NCI-H2227 (cell line): ENCODE data around the gene PAOX.
A peak's percentile ranks its signal among the peaks of the same experiment; 100 is the strongest.

Experiments used
- DNase-seq: peaks from one replicate; lab custom pipeline; 2025; ENCODE audit not compliant: unreplicated experiment; lab: John Stamatoyannopoulos, UW

PAOX gene

DNA sequence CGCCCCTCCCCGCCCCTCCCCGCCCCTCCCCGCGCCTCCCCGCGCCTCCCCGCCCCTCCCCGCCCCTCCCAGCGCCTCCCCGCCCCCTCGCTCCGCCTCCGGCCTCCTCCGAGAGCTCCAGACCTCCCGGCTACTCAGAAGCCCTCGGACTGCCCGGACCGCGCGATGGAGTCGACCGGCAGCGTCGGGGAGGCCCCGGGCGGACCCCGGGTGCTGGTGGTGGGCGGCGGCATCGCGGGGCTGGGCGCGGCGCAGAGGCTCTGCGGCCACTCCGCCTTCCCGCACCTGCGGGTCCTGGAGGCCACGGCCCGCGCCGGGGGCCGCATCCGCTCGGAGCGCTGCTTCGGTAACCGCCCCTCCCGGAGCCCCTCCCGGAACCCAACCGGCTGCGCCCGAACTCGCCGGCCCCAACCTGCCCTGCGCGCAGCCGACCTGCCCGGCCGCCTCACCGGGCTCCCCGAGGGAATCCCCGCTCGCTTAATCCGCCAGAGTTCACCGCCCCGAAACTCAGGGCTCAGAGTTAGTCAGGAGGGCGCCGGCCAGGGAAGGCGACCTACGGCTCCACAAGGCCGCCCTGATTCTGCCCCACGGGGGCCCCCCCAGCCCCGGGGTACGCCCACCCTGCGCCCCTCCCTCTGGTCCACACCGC, at the start of gene PAOX:
PAOX (plus strand) TSS at position 111 of the 649 bp plus-strand sequence; CDS start at position 166, 55 bp downstream.
- peak; percentile 49 for DNase-seq

DNA sequence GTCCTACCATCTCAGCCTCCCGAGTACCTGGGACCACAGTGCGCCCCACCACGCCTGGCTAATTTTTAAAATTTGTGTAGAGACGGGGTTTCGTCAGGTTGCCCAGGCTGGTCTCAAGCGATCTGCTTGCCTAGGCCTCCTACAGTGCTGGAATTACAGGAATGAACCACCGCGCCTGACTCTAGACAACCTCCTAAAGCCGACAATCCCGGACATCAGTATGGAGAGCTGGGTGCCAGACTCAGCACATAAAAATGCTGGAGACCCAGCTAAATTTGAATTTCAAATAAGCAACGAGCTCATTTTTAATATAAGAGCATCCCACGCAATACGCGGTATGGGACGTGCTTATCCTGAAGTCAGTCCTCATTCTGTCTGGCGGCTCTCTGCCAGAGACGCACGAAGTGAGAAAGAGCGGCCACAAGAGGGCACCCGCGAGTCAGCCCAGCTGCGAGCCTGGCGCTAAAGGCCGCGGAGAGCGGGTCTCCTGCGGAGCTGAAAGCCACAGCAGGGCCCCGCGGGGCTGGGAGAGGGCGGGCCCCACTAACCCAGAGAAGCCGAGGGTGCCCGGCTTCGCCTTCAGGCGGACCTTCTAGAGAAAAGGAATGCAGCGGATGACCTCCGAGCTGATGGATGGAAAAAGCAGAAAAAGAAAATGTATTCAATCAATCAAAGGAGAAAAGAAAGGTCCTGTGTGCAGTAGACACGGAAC, 49.4 kb upstream of the PAOX start:
- peak; percentile 87 for DNase-seq

DNA sequence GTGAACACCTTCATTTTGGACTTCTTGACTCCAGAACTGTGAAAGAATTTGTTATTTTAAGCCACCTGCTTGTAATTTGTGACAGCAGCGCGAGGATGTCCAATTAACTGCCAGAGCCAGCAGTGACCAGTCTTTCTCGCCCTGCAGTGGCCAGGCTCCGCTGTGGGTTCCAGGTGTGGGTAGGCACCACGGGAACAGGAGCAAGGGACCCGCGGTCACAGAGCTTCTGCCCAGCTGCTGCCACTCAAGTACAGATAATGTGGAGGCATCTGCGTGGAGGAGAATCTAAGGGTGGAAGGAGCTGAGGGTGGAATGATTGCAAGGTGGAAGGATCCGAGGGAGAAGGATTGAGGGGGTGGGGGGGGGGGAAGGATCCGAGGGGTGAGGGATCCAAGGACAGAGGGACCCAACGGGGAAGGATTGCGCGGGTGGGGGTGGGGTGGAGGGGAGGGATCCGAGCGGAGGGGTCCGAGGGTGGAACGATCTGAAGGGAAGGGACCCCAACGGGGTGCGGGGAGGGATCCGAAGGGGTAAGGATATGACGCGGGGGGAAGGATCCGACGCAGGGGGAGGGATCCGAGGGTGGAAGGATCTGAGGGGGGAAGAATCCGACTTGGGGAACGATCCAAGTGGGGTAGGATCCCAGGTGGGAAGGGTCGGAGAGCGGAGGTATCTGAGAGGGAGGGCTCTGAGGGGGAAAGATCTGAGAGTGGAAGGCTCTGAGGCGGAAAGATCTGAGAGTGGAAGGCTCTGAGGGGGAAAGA, 45.9 kb upstream of the PAOX start:
- DNase-seq, result no peak

DNA sequence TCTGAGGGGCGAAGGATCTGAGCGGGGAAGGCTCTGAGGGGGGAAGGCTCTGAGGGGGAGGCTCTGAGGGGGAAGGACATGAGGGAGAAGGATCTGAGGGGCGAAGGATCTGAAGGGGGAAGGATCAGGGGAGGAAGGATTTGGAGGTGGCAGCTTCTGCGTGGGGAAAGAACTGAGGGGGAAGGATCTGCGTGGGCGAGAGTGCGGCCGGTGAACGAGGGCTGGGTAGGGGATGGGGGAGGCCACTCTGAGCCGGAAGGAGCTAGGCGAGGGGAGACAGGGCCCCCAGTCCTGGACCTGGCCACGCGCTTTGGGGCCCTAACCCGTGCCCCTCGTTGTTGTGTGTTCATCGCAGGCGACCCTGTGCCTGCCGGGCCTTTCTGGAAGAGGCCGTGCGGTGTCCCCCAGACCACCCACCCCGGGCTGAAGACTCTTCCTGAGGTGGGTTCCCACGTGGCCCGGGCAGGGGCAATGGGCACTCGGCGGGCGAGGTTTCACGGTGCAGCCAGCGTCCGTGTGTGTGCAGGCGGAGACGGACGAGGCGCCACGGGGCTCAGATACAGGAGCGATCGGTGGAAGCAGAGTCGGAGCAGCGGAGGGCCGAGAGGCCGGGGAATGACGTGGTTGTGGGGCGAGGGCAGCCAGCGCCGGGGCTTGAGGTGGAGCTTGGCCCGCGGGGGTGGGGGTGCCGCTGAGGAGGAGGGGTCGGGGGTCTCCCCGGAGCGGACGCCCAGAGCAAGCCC, 44.4 kb upstream of the PAOX start:
- DNase-seq, result no peak

DNA sequence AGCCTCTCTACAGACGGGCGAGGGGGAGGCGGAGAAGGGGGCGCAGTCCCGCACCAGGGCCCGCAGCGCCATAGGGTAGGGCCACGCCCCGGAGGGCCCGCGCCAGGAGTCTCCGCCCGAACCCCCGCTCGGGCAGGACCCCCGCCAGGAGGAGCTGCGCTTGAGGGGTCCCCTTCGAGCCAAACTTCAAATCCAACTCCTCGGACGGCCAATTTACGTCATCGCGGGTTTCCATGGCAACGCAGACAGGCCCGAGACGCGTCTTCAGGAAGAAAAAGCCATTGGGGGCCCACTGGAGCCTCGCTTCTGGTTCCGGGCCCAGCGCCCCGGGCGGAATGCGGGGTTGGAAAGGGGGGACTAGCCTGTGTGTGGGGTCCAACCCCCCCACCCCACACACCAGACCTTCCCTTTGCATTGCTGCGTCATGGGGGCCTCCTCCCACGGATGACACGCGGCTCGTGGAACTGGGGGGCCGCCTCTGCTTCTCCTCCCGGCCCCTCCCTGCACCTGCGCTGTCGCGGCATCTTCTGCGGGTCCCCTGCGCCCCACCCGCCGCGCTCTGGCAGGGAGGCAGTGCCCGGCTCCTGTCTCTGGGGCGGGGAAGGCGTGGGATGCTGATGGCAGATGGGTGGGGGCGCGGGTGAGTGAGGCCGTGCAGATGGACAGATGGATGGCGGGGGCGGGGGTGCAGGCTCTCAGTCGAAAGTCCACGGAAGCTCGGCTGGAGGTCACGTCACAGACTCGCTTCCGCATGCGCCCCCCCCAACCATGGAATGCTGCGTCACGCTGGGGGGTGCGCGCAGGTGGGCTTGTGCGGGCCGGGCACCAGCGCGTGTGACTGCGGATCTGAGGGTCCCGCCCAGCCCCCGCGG, 43.6 kb upstream of the PAOX start:
- DNase-seq, result peak; percentile 40

DNA sequence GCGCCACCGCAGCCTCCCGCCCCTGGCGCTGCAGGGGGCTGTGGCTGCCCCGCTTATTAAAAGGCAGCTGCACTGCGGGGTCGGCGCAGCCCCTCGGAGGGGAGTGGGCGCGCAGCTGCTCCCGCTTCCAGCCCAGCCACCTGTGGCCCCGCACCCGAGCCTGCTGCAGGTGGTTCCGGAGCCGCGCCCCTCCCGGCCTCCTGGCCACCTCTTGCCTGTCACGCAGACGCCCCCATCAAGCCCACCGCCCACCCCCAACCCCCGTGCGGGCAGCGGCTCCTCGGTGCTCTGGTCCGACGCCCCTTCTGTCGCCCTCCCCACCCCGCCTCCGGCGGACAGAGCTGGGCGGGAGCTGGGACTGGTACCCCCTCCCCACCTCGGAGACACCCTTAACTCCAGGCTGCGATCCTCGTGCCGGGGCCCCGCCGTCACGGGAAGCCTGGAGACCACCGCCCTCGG, 42.9 kb upstream of the PAOX start:
- DNase-seq, result no peak

DNA sequence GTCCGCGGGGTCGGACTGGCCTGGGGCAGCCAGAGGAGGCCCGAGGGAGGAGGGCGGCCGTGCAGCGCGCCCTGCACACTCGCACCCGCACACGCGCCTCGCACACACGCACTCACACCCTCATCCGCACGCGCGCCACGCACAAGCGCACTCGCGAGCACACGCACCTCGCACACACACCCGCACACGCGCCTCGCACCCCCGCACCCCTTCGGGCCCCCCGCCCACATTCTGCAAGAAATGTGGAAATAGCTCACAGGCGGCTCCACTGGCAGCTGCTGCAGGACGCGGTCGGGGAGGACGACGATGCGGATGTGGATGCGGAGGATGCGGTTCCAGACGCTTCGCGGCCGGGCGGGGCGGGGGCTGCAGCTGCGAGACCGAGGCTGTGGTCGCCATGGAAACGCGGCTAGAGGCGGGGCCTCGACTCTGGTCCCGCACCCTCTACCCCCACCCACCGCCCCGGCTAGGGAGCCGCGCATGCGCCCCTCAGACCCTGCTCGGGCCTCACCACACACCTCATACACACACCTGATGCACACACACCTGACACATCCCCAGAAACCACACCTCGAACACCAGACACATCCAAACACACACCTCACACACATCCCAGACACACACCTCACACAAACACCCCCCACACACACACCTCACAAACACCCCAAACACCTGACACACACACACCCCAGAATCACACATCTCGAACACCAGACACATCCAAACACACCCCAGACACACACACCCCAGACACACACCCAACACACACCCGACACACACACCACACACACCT, 42.3 kb upstream of the PAOX start, which contains the start of gene CALY:
CALY (minus strand) TSS at position 320 of the 793 bp plus-strand sequence. CDS start 7,907 bp downstream, outside the sequence.
- peak; percentile 85 for DNase-seq

DNA sequence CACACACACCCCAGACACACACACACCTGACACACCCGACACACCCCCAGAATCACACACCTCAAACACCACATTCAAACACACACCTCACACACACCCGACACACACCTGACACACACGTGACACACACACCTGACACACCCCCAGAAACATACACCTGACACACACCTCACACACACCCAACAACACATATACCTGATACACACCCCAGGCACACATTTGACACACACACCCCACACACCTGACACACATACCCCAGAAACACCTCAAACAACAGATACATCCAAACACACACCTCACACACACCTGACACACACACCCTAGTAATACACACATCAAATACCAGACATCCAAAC, 41.7 kb upstream of the PAOX start:
- no peak for DNase-seq

DNA sequence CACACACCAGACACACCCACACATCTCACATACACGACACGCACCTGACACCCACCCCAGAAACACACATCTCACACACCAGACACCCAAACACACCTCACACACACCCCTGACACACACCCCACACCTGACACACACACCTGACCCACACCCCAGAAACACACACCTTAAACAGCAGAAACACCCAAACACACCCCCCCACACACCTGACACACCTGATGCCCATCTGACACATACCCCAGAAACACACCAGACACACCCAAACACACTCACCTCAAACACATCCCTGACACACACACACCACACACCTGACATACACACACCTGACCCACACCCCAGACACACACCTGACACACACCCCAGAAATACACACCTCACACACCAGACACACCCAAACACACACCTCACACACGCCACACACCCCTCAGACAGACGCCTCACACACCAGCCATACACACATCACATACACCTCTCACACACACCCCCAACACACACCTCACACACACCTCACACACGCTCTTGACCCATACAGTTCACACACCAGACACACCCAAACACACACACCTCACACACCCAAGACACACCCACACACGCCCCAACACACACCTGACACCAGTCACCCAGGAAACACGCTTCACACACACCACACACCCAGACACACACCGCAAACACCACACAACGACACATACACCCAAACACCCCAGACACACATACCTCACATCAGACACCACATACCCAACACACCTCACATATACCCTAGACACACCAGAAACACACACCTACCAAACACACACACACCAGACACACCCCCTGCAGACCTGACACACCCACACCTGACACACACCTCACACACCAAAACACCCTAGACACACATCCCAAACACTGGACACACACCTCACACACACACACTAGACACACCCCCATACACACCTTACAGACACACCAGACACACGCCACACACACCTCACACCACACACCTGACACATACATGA, 40.7 kb upstream of the PAOX start:
- DNase-seq, result no peak

DNA sequence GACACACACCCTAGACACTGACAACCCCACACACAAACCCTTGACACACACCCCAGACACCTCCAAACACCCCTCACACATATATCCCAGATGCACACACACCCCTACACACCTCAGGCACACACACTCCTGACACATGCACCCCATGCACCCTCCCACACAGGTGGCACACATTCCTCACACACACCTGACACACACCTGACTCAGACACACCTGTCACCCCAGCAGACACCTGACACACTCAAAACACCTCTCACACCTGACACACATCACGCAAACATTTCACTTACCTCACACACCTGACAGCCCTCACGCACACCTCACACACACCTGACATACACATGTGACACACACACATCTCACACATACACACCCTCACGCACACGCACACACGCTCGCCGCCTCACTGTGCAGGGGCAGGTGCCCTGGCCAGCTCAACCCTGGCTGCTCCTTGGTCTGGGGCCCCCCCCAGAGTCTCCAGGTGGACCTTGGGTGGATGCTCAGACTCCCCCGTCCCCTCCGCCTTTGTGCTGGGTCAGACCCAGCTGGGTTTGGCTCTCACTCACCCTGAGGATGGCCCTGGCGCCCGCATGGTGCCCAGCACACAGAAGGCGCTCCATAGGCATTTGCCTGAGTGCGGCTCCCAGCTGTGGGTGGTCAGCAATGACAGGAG, 39.2 kb upstream of the PAOX start:
- DNase-seq, result no peak

DNA sequence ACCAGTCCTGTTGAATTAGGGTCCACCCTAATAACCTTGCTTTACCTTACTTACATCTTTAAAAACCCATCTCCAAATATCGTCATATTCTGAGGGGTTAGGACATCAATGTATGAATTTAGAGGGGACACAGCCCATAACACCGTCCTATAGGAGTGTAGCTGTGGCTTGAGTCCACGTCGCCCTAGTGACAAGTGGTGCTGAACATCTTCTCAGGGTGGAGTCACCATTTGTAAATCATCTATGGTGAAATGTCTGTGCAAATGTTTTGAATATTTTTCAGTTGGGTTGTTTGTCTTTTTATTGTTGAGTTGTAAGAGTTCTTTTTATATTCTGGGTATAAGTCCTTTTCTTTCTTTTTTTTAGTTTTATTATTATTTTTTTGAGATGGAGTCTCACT, 37.1 kb upstream of the PAOX start:
- no peak for DNase-seq

DNA sequence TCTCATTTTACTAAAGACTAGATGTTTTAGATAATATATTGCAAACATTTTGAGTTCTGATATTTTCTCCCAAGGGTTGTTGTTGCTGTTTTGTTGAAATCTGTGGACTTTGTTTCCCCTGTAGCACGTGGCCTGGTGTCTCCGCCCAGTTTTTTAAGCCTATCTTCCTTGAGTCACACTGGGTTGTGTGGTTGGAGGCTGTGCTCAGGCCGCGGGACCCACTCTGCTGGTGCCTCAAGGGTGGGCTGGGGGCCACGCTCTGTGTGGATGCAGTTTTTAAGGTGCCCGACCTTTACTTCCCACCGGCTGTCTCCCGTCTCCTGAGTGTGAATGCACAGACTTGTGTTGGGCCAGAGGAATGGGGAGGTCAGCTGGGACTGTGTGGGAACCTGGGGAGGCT, 36.1 kb upstream of the PAOX start:
- DNase-seq, result no peak

DNA sequence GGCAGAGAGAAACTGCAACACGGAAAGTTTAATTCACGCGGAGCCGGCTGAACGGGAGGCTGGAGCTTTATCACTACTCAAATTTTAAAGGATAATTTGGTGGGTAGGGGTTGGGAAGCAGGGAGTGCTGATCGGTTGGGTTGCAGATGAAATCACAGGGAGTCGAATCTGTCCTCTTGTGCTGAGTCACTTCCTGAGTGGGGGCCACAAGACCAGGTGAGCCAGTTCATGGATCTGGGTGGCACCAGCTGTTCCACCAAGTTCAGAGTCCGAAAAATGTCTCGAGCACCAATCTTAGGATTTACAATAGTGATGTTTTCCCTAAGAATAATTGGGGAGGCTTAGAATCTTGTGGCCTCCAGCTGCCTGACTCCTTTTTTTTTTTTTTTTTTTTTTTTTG, 35.5 kb upstream of the PAOX start:
- DNase-seq, result no peak

DNA sequence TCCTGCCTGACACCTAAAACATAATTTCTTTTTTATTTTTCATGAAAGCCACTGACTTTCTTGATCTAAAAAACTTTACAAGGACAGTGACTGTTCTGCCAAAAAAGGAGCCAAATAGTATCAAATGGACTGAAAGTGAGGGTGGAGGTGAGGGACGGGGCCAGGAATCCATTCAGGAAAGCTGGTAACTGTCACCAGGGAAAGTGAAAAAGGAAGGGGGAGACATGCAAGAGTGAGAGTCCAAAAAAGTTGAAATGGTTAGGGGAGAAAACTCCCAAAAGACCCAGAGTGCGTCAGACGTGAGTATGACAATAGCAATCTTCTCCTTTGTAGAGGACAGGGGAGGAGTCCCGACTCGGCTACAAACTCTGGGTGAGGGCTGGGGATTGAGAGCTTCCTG, 34.8 kb upstream of the PAOX start:
- no peak for DNase-seq

DNA sequence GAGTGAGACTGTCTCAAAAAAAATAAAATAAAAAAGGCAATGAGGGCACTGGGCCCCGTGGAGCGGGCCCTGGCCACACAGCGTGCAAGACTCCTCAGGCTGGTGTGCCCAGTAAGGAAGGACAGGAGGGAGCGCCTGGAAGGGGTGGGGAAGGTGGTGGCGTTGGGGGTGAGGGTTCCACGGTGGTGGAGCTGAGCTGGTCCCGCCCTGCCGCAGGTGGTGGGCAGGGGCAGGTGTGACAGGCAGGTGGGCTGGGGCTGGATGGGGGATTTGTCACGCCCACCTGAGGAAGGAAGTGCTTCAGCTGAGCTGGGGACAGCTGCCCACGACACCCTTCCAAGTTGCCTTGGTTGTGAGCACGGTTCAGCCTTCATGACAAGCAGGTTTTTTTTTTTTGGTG, 32.6 kb upstream of the PAOX start:
- DNase-seq, result no peak

DNA sequence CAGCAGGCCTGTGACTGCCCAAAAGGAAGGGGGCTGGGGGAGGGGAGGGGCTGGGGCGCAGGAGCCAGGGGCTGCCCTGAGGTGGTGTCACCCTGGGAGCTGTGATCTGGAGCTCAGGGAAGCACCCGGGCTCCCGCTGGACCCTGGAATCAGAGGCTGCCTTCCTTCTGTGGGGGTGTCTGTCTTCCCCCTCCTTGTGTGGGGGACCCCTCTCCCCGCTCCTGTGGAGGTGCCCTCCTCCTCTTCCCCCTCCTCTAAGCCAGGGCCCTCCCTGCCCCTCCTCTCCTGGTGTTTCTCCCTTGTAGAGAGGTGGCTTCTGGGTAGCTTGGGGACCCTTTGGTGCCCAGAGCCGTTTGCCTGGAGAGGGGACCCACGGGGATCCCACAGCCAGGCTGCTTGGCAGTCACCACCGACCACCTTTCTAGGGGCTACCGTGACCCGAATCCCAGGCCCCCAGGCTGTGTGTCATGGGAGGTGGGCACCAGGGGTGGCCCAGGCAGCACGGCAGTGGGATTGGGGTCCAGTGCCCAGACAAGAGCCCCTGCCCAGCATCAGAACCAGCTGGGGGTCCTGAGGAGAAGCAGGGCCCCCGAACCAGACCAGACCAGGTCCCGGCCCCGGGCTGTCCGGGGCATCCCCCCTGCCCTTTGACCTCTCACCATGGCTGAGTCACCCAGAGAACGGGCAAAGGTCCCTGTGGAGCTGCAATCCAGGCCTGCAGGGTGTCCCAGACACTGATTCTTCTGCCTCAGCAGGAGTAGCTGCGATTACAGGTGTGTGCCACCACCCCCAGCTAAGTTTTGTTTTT, 31.1 kb upstream of the PAOX start:
- DNase-seq, result no peak

DNA sequence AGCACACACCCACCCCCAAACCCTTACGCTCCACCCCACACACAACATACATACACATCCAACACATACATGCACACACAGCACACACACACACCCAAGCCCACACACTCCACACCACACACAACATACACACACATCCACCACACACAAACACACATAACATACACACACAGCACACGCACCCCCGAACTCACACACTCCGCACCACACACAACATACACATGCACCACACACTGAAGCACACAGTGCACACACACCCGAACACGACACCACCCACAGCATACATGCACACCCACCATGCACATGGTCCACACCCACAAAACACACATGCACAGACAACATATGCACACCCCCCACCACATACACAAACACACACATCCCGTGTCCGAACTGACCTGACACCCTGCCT, 29.9 kb upstream of the PAOX start:
- no peak for DNase-seq
